ENCODE measurements around the gene SLC6A1. TPM values are rescaled to one million over a fixed set of nuclear protein-coding genes. Genes with fewer than 3 reads are reported as not detected.

Gene SLC6A1
- total and polyA plus RNA-seq, 2 of the 13 experiments (the other 11 are each of a cell fraction or from before 2014, with no cell fraction given) = not detected

DNA sequence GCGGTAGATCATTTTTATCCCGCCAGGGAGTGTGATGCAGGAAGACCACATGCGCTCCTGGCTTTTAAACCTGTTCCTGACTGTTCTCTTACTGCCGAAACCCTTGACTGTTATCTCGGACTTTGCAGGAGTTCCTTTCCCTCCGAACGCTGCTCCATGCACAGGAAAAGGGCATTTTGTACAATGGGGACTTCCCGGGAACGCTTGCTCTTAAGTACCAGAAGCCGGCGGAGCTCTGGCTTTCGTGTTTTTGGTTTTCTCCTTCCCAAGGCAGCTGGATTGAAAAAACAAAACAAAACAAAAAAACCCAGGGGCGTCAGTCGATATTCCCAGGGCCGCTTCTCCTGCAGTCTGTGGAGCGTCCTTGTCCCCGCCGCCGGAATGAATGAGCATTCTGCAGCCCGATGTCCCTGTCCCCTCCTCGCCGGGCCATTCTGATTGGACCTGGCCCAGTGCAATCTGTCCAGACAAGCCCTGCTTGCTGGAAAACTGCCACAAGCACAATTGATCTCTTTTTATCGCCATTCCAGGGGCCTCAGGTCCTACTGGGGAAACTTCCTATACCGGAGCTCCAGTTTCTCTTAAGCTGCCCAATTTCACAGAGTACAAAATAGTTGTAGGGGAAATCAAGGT is 44.8 kb downstream of the SLC6A1 start:
- H3K9ac ChIP-seq (ENCODE audit: insufficient read depth, low read depth, low read length) = no peak overlapping the region
- intact Hi-C loops (cut with micrococcal nuclease; ENCODE audit: unreplicated experiment) (no loop called here), in situ Hi-C loops (cut with HindIII; ENCODE audit: extremely low pct_ligation_motif_present, low pct_unique_long_range_greater_than_20kb) (no loop called here)
- peaks cover 0 to 22% of the 10 kb centered on the region in 2 experiments; a peak in 2 of 5 replicates for H3K27me3 ChIP-seq (ENCODE audit: control insufficient read depth in 1 of 2, insufficient read depth in 2 of 2, low read length in 2 of 2)
- H3K79me2 ChIP-seq (ENCODE audit: insufficient read depth, low read length) = no peaks in the 10 kb centered on the region
- TF ChIP-seq ZNF20 (CRISPR knock-in tag; IDR thresholded peaks at IDR 0.05) (no peak), ZNF713 (CRISPR knock-in tag; IDR thresholded peaks at IDR 0.05) (no peak), ZNF414 (CRISPR knock-in tag; IDR thresholded peaks at IDR 0.05) (no peak), PRPF4 (IDR thresholded peaks at IDR 0.05; ENCODE audit: low read depth, low read length, poor library complexity, severe bottlenecking) (no peak), HOXA3 (CRISPR knock-in tag; IDR thresholded peaks at IDR 0.05) (no peak), MED8 (CRISPR knock-in tag; IDR thresholded peaks at IDR 0.05; ENCODE audit: insufficient replicate concordance) (no peak), NFIB (CRISPR knock-in tag; IDR thresholded peaks at IDR 0.05; ENCODE audit: borderline replicate concordance) (no peak)
- TF ChIP-seq, protein P1, sequence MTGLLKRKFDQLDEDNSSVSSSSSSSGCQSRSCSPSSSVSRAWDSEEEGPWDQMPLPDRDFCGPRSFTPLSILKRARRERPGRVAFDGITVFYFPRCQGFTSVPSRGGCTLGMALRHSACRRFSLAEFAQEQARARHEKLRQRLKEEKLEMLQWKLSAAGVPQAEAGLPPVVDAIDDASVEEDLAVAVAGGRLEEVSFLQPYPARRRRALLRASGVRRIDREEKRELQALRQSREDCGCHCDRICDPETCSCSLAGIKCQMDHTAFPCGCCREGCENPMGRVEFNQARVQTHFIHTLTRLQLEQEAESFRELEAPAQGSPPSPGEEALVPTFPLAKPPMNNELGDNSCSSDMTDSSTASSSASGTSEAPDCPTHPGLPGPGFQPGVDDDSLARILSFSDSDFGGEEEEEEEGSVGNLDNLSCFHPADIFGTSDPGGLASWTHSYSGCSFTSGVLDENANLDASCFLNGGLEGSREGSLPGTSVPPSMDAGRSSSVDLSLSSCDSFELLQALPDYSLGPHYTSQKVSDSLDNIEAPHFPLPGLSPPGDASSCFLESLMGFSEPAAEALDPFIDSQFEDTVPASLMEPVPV (CRISPR knock-in tag; IDR thresholded peaks at IDR 0.05) = no peak
- no peak for DNase-seq (ENCODE audit: low spot score)
- POLR2A ChIA-PET = no interaction called here
- BruUV-seq (replicated peaks) = no TSS peak
- no peaks in the 10 kb centered on the region for H3K36me3 ChIP-seq (replicated peaks in 1 of 2; ENCODE audit: control insufficient read depth in 1 of 2, insufficient read depth in 2 of 2, low read length in 2 of 2)
- H3K4me1 ChIP-seq (ENCODE audit: insufficient read depth, low read length) = no peaks in the 10 kb centered on the region
- H3K4me2 ChIP-seq (ENCODE audit: low read depth, low read length) = no peak overlapping the region
- H4K20me1 ChIP-seq (ENCODE audit: insufficient read depth, low read length) = no peaks in the 10 kb centered on the region
- H3K4me3 ChIP-seq (replicated peaks in 1 of 3; ENCODE audit: insufficient read depth in 1 of 3, low read depth in 2 of 3, low read length in 3 of 3) = no peak overlapping the region
- ATAC-seq = peak; percentile 77
- FAIRE-seq = no peak
- no peak overlapping the region for H2AFZ ChIP-seq (ENCODE audit: low read length)
- H3K27ac ChIP-seq (ENCODE audit: extremely low read length, insufficient read depth, low read length) = no peak overlapping the region
- no peaks in the 10 kb centered on the region for H3K9me3 ChIP-seq (ENCODE audit: low read length)
- WGBS (ENCODE audit: low lambda C conversion rate) = 35% methylated on average over 21 of the region's 24 CpGs
- CTCF ChIA-PET (ENCODE audit: low intra/inter-chr PET ratio, low total read pairs) = no interaction called here

Measured in HepG2 (cell line).